Measurements from ENCODE around the gene UCN.

- TF ChIP-seq CTCF (IDR thresholded peaks at IDR 0.05; ENCODE audit: poor library complexity) (no peak), EZH2 (IDR thresholded peaks at IDR 0.05; ENCODE audit: borderline replicate concordance) (no peak)
Measured at GRCh38 chr2:27323596-27324285, 15.5 kb upstream of the UCN start.

Data from hepatocyte (in vitro differentiated cells).